GM12874 (cell line): ENCODE data around the gene RPS6KA4.

Source experiments
- CTCF ChIP-seq: IDR thresholded peaks from 2 replicates; pipeline ENCODE4 v1.5.1; 2011; ENCODE audit warnings: low read depth, mild to moderate bottlenecking, control low read depth, low read length, moderate library complexity; ENCODE audit not compliant: insufficient read depth

The RPS6KA4 gene

DNA sequence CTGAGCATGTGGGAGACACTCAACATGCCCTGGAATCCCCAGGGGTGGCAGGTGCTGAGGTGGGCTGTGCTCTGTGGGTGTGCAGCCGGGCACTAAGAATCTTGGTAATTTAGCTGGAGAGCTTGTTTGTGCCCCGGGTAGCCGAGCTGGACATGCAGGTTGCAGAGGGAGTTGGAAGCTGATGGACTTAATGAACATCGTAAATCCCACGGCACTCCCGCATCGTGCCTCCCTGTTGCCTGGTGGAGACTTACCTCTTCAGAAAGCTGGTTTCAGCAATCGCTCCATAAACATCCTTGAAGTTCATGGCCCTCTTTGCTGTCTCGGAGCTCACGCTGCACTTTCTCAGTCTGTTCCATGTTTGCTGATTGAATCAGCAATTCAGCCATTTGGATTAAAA lies 29.9 kb downstream of the RPS6KA4 start:
- TF ChIP-seq CTCF: no peak

DNA sequence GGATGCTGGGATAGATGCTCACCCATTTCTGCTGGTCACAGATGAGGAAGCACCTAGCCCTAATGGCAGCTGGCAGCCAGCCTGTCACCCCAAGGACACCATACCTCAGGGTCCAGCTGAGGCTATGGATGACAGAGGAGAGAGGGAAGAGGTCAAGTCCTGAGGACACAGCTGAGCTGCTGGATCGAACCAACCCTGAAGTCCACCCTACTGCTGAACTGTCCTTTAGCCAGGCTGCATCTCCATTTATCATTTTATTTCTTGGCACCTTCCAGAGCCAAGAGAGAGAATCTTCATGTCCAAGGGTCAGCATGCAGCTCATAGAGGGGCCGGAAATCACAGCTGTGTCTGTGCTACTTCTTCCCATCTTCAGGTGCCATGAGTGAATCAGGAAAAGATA lies 30.9 kb downstream of the RPS6KA4 start:
- no peak for TF ChIP-seq CTCF

- no peak for TF ChIP-seq CTCF
Measured at GRCh38 chr11:64390558-64390957, 31.6 kb downstream of the RPS6KA4 start.

DNA sequence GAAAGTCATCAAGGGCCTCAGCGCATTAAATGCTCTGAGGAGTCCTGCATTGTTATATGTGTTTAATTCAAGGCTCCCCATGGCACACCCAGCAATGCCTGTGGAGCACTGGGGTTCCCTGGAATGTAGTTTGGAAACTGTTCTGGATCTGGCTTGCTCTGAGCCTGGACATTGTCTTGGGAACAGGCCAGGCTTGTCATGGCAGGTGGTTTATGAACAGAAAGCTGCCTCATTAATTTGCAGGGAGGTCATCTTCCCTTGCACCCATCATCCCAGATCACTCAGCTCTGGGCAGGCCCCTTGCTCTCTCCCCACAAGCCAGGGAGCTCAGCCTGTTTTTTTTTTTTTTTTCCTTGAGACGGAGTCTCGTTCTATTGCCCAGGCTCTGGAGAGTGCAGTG lies 32.9 kb downstream of the RPS6KA4 start:
- TF ChIP-seq CTCF: no peak

GRCh38 chr11:64395545-64396078 lies 36.6 kb downstream of the RPS6KA4 start:
- no peak for TF ChIP-seq CTCF

GRCh38 chr11:64396079-64396591 lies 37.2 kb downstream of the RPS6KA4 start:
- TF ChIP-seq CTCF: no peak

DNA sequence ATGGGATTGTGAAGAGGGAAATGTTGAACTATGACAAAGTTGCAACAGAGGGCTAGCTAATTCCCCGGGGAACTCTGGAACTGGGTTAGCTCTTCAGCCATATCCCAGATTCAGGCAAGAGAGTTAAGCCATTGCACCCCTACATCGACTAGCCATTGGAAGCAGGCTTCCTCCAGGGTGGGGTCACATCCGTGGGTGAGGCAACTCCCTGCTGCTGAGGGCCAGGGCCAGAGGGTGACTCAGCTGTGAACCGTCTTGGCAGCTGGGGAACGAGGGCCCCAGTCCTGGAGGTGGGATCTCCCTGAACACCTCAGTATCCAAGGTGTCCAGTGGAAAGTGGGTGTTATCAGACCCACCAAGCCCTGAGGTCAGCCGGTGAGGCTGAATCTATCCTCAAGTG lies 41.1 kb downstream of the RPS6KA4 start:
- no peak for TF ChIP-seq CTCF
